ENCODE results near the gene SHROOM1. TPM values are rescaled to one million over a fixed set of nuclear protein-coding genes. Genes with fewer than 3 reads are reported as not detected.
A peak's percentile ranks its signal among the peaks of the same experiment; 100 is the strongest.

Gene SHROOM1
- total and polyA plus RNA-seq, 9 of the 15 experiments (the other 6 are each of a cell fraction or from before 2014, with no cell fraction given), result 0.44 to 26.5 (median 11.9) TPM

- TF ChIP-seq ZBTB33 (CRISPR knock-in tag; IDR thresholded peaks at IDR 0.05) (peak; percentile 17; the same call in 1 of the 2 replicates), ZNF740 (CRISPR knock-in tag; IDR thresholded peaks at IDR 0.05) (peak; percentile 56; the same call in 1 of the 2 replicates), ZNF740 (tag; IDR thresholded peaks at IDR 0.05) (no peak), E2F6 (IDR thresholded peaks at IDR 0.05; ENCODE audit: borderline replicate concordance in 1 of 2, extremely low read depth in 1 of 2, insufficient read depth in 1 of 2, insufficient read length in 1 of 2, low read depth in 1 of 2, low read length in 1 of 2, poor library complexity in 1 of 2, severe bottlenecking in 1 of 2) (peak; percentile 55 to 87), NFATC3 (IDR thresholded peaks at IDR 0.05) (no peak), HMGXB4 (CRISPR knock-in tag; IDR thresholded peaks at IDR 0.05) (peak; percentile 95), ZNF3 (CRISPR knock-in tag; IDR thresholded peaks at IDR 0.05) (no peak), MYC (IDR thresholded peaks at IDR 0.05; ENCODE audit: low read depth, low read length) (peak; percentile 82), MYC (CRISPR knock-in tag; IDR thresholded peaks at IDR 0.05; ENCODE audit: borderline replicate concordance, low read depth) (peak; percentile 46; the same call in 1 of the 2 replicates), NRF1 (conservative IDR thresholded peaks at IDR 0.05 in 1 of 2, IDR thresholded peaks at IDR 0.05 in 1 of 2) (peak; percentile 54 to 67), TAL1 (IDR thresholded peaks at IDR 0.05) (0 out of 2 replicates have a peak, but pooled peaks have one; percentile 6), TCF3 (CRISPR knock-in tag; IDR thresholded peaks at IDR 0.05) (peak; percentile 42; the same call in 1 of the 2 replicates), HDAC1 (IDR thresholded peaks at IDR 0.05) (peak in 1 of 2 experiments; percentile 58; a peak in 2 of 4 replicates), ZNF395 (CRISPR knock-in tag; IDR thresholded peaks at IDR 0.05) (no peak), ZNF511 (CRISPR knock-in tag; IDR thresholded peaks at IDR 0.05) (peak; percentile 70), NCOA1 (IDR thresholded peaks at IDR 0.05; ENCODE audit: low read depth) (no peak), CC2D1A (IDR thresholded peaks at IDR 0.05) (0 out of 2 replicates have a peak, but pooled peaks have one; percentile 24), SIRT6 (IDR thresholded peaks at IDR 0.05; ENCODE audit: low read depth, low read length) (no peak), FUS (optimal IDR thresholded peaks at IDR 0.05; ENCODE audit: low read depth, low read length) (peak; percentile 77)
Measured at GRCh38 chr5:132829742-132830435, 558 bp downstream of the SHROOM1 start (continued).

All from K562 (cell line).